ENCODE measurements around the gene SLTM.

GRCh38 chr15:58933281-58934113 is at the start of gene SLTM:
- TF ChIP-seq CTCF (IDR thresholded peaks at IDR 0.05; ENCODE audit: low read depth, low read length): no peak
- peak; percentile 79 for TF ChIP-seq MAX (IDR thresholded peaks at IDR 0.05; ENCODE audit: low read depth, low read length)
- peak; percentile 86 for TF ChIP-seq MYC (IDR thresholded peaks at IDR 0.05; ENCODE audit: low read depth, low read length)
- TF ChIP-seq POLR2A (IDR thresholded peaks at IDR 0.05; ENCODE audit: extremely low read depth, insufficient read length): peak; percentile 93
